Rectal smooth muscle tissue (tissue), 1 donor: ENCODE measurements around the gene TRMT44.
A peak's percentile ranks its signal among the peaks of the same experiment; 100 is the strongest.

Experiments used
- H3K27ac ChIP-seq: one replicate; pipeline ENCODE4 v1.7.0; 2013; ENCODE audit warnings: low read depth, low read length, inconsistent platforms
- H3K27me3 ChIP-seq: one replicate; pipeline ENCODE4 v1.7.0; 2013; ENCODE audit warnings: low read length; ENCODE audit not compliant: control insufficient read depth, insufficient read depth
- H3K36me3 ChIP-seq: one replicate; pipeline ENCODE4 v1.7.0; 2013; ENCODE audit warnings: low read length; ENCODE audit not compliant: control insufficient read depth, insufficient read depth
- H3K4me1 ChIP-seq: one replicate; pipeline ENCODE4 v1.7.0; 2013; ENCODE audit warnings: low read length; ENCODE audit not compliant: control insufficient read depth, insufficient read depth
- H3K4me3 ChIP-seq: one replicate; pipeline ENCODE4 v1.7.0; 2013; ENCODE audit warnings: low read length
- H3K9ac ChIP-seq: one replicate; pipeline ENCODE4 v1.7.0; 2013; ENCODE audit warnings: low read length

Gene TRMT44, protein sequence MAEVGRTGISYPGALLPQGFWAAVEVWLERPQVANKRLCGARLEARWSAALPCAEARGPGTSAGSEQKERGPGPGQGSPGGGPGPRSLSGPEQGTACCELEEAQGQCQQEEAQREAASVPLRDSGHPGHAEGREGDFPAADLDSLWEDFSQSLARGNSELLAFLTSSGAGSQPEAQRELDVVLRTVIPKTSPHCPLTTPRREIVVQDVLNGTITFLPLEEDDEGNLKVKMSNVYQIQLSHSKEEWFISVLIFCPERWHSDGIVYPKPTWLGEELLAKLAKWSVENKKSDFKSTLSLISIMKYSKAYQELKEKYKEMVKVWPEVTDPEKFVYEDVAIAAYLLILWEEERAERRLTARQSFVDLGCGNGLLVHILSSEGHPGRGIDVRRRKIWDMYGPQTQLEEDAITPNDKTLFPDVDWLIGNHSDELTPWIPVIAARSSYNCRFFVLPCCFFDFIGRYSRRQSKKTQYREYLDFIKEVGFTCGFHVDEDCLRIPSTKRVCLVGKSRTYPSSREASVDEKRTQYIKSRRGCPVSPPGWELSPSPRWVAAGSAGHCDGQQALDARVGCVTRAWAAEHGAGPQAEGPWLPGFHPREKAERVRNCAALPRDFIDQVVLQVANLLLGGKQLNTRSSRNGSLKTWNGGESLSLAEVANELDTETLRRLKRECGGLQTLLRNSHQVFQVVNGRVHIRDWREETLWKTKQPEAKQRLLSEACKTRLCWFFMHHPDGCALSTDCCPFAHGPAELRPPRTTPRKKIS

DNA sequence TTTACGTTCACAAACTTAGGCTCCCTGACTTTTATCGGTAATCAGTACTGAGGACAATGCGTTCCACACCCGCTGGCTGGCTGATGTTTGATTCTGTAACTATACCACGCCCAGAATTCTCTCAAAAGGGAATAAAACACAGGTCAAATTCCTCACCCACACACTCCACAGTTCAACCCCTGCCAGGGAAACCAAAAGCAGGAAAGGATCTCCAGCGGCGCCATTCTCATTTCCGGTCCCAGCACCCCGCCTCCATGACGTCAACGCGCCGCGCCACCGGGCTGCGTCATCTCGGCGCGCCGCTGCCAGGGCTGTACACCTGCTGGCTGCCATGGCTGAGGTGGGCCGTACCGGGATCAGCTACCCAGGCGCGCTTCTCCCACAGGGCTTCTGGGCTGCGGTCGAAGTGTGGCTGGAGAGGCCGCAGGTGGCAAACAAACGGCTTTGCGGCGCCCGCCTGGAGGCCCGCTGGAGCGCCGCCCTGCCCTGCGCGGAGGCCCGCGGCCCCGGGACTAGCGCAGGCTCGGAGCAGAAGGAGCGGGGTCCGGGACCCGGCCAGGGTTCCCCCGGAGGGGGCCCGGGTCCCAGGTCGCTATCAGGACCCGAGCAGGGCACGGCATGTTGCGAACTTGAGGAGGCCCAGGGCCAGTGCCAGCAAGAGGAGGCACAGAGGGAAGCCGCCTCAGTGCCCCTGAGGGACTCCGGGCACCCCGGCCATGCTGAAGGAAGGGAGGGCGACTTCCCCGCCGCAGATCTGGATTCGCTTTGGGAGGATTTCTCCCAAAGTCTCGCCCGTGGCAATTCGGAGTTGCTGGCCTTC lies at the start of gene TRMT44, which contains the start of gene ACOX3:
TRMT44 (plus strand) TSS at position 286 of the 820 bp plus-strand sequence; CDS start at position 332, 46 bp downstream.
ACOX3 (minus strand) TSS at position 232 of the 820 bp plus-strand sequence. CDS start 24,202 bp downstream, outside the sequence.
- H3K27ac ChIP-seq: peak within 1 kb of the TSS; percentile 88
- H3K4me3 ChIP-seq: peak within 1 kb of the TSS; percentile 77
- H3K27me3 ChIP-seq: no peaks in the 10 kb centered on the region
- H3K4me1 ChIP-seq: peaks cover 18% of the 10 kb centered on the region
- H3K36me3 ChIP-seq: peaks cover 3% of the 10 kb centered on the region
- peak within 1 kb of the TSS; percentile 74 for H3K9ac ChIP-seq

- peaks cover 20% of the 10 kb centered on the region for H3K36me3 ChIP-seq
- no peak overlapping the region for H3K27ac ChIP-seq
- peaks cover 33% of the 10 kb centered on the region for H3K4me1 ChIP-seq
- no peaks in the 10 kb centered on the region for H3K27me3 ChIP-seq
- no peak overlapping the region for H3K9ac ChIP-seq
- H3K4me3 ChIP-seq: no peak overlapping the region
These were observed 49.5 kb upstream of the TRMT44 start for GRCh38 chr4:8391071-8391470.

DNA sequence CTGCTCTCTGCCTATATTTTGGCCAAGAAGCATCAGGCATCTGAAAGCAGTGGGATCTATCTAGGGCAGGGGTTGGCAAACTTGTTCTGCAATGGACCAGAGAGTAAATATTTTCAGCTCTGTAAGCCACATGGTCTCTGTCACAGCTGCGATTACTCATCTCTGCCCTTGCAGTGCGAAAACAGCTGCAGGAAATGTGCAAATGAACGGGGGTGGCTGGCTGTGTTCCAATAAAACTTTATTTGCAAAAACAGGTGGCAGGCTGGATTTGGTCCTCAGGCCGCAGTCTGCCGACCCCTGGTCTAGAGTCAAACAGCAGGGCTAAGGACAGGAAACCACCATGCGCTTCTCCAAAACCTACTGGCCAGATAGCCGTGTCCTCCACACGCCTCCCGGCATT lies 48.6 kb upstream of the TRMT44 start:
- Histone ChIP-seq H3K27me3 (no peaks in the 10 kb centered on the region), H3K4me1 (peaks cover 33% of the 10 kb centered on the region), H3K36me3 (peaks cover 19% of the 10 kb centered on the region), H3K4me3 (no peak overlapping the region), H3K9ac (no peak overlapping the region), H3K27ac (peak overlapping the region; percentile 72)

- H3K9ac ChIP-seq: no peak overlapping the region
These were observed 47.9 kb upstream of the TRMT44 start for GRCh38 chr4:8392591-8393190.

DNA sequence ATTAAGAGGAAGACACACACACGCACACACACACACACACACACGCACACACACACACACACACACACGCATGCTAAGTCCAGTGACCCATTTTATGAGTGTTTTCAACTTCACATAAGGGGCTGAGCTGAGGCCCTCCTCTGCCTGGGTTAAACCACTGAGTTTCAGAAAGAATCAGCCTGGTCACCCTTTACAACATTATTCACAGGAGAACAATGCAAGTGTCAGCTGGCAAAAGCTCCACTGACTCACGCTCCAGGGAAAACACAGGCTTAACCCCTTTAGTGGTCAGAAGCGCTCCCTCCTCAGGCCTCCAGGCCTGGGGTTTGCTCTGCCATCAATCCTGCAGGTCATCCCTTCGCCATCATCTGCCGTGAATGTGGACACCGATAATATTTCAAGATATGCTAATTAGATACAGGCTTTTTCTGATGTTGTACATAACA lies 47.0 kb upstream of the TRMT44 start:
- Histone ChIP-seq H3K9ac (no peak overlapping the region), H3K36me3 (peaks cover 15% of the 10 kb centered on the region)

More at GRCh38 chr4:8392591-8393190, 47.9 kb upstream of the TRMT44 start:
- no peak overlapping the region for H3K4me3 ChIP-seq
- peaks cover 19% of the 10 kb centered on the region for H3K36me3 ChIP-seq
- H3K27ac ChIP-seq: peak overlapping the region; percentile 72
- no peaks in the 10 kb centered on the region for H3K27me3 ChIP-seq
- H3K4me1 ChIP-seq: peaks cover 33% of the 10 kb centered on the region

DNA sequence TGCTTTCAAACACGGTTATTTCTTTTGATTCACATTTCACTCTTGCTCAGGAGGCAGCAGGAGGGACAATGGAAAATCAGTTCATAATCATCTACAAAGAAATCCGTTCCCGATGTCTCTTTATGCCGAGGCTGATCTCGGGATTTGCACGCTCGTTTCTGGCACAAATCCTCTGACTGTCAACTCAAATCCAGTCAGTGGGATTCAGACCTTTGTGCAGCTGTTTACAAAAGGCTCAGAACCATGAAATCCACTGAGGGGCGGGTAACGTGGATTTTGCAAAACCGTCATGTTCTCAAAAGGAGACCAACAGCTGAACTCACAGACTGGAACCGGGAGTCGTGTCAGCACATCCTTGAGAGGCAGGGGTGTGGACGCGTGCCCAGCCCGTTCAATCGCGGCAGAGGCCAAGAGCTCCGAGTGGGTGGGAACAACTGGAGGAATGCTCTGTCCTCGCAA lies 46.5 kb upstream of the TRMT44 start:
- peaks cover 33% of the 10 kb centered on the region for H3K4me1 ChIP-seq
- no peak overlapping the region for H3K4me3 ChIP-seq
- H3K27me3 ChIP-seq: no peaks in the 10 kb centered on the region
- H3K9ac ChIP-seq: no peak overlapping the region
- H3K36me3 ChIP-seq: peaks cover 11% of the 10 kb centered on the region
- peak overlapping the region; percentile 72 for H3K27ac ChIP-seq

More for the DNA sequence above, 47.0 kb upstream of the TRMT44 start:
- Histone ChIP-seq H3K4me1 (peaks cover 33% of the 10 kb centered on the region), H3K27ac (peak overlapping the region; percentile 72), H3K27me3 (no peaks in the 10 kb centered on the region), H3K4me3 (no peak overlapping the region)

DNA sequence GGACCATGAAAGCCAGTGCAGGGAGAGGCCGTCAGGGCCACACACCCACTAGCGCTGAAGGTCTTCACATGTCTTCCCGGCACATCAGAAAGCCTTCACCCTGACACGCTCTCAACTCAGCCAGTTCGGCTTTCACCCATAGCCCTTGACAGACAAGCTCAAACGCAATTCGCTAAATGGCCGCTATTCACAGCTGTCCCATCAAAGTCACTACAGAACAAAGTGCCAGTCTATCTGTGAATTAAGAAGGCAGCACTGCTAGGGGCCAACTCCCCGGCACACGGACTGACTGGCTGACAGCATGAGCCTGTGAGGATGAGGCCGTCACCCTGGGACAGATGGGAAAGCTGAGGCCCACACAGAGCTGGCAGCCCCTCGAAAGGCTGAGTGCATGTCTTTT lies 45.8 kb upstream of the TRMT44 start:
- Histone ChIP-seq H3K4me1 (peaks cover 33% of the 10 kb centered on the region), H3K9ac (no peak overlapping the region), H3K27me3 (no peaks in the 10 kb centered on the region), H3K4me3 (no peak overlapping the region), H3K27ac (peak overlapping the region; percentile 72), H3K36me3 (peaks cover 5% of the 10 kb centered on the region)

DNA sequence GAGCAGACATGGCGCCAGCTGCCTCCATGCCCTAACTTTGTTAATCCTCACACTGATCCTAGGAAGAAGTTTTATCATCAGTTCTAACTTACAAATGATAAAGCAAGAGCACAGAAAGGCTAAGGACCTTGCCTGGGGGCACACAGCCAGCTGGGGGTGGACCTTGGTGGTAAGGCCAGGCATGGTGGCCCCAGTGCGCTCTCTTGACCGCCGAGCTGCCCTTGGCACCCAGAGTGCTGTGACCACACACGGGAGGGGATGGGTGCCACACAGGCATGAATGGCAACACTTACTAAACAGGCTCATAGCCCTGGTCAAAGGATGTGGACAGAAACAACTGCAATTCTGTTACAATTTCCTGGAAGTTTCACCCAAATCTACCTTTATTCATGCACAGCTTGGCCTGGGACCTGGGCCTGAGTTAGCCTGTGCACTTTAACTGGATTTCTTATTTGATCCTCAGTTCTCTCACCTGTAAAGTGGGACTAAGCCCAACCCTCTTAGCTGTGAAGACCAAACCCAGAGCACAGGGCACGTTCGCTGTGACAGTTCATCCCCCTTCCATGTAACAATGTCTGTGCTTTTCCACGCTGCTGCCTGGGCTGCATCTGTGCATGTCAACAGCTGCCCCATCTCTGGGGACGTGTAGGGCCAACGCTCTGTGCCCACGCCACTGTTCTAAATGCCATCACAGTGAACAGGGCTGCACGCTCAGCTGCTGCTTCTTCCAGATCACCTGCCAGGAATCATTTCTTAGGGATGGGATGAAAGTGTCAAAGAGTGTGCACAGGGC lies 44.9 kb upstream of the TRMT44 start:
- Histone ChIP-seq H3K36me3 (peaks cover 5% of the 10 kb centered on the region), H3K27ac (no peak overlapping the region), H3K4me1 (peaks cover 33% of the 10 kb centered on the region), H3K27me3 (no peaks in the 10 kb centered on the region), H3K9ac (no peak overlapping the region), H3K4me3 (no peak overlapping the region)

- H3K9ac ChIP-seq: no peak overlapping the region
- peaks cover 28% of the 10 kb centered on the region for H3K4me1 ChIP-seq
- H3K4me3 ChIP-seq: no peak overlapping the region
- H3K27me3 ChIP-seq: no peaks in the 10 kb centered on the region
- H3K27ac ChIP-seq: no peak overlapping the region
- peaks cover 5% of the 10 kb centered on the region for H3K36me3 ChIP-seq
These were observed 43.7 kb upstream of the TRMT44 start for GRCh38 chr4:8396762-8397406.

- H3K36me3 ChIP-seq: peaks cover 2% of the 10 kb centered on the region
- no peaks in the 10 kb centered on the region for H3K27me3 ChIP-seq
- H3K4me1 ChIP-seq: peaks cover 22% of the 10 kb centered on the region
- H3K9ac ChIP-seq: no peak overlapping the region
- H3K27ac ChIP-seq: no peak overlapping the region
- no peak overlapping the region for H3K4me3 ChIP-seq
These were observed 42.2 kb upstream of the TRMT44 start for GRCh38 chr4:8398347-8398746.

DNA sequence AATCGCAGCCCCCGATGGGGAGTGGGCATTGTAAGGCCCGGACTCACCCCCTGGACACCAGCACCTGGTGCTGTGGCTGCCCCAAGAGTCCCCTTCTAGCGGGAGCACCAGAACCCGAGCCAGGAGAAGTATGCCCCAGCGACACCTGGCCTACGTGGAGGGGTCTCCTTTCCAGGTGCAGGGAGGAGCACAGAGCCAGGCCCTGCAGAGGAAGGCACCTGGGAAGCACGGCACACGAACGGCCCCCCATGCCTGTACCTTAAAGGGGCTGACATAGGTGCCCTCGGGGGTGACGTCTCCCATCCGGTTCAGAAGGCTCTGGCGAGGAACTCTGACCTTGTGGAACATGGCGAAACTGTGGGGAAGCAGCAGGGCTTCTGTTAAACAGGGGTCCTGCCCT lies 41.3 kb upstream of the TRMT44 start:
- Histone ChIP-seq H3K27me3 (no peaks in the 10 kb centered on the region), H3K9ac (no peak overlapping the region), H3K4me1 (peaks cover 13% of the 10 kb centered on the region), H3K36me3 (peaks cover 2% of the 10 kb centered on the region), H3K4me3 (no peak overlapping the region), H3K27ac (no peak overlapping the region)
